HepG2 (cell line): ENCODE data around the gene TSPAN32.

Experiments
- EP300 ChIP-seq, 3 experiments: sonication (generic) in 1 of 3; formaldehyde crosslinking in 1 of 3; IDR thresholded peaks; 2 replicates each; pipeline versions ENCODE4 v1.5.1 to v1.6.1; 2011 to 2020; ENCODE audit warnings: low read depth in 2 of 3, low read length in 2 of 3, borderline replicate concordance in 1 of 3, improper control_type of control experiment in 1 of 3, mild to moderate bottlenecking in 1 of 3, missing genetic modification reagents in 1 of 3, moderate library complexity in 1 of 3
- ZNF569 ChIP-seq: sonication (generic); formaldehyde crosslinking; IDR thresholded peaks from 2 replicates; pipeline ENCODE4 v1.5.0; 2020; ENCODE audit warnings: mild to moderate bottlenecking, missing genetic modification reagents, moderate library complexity, borderline replicate concordance
- TF ChIP-seq, protein P1 (sequence below): IDR thresholded peaks from 2 replicates; pipeline ENCODE4 v1.6.1; 2012; ENCODE audit warnings: low read length, improper control_type of control experiment

- TF ChIP-seq, protein P1, sequence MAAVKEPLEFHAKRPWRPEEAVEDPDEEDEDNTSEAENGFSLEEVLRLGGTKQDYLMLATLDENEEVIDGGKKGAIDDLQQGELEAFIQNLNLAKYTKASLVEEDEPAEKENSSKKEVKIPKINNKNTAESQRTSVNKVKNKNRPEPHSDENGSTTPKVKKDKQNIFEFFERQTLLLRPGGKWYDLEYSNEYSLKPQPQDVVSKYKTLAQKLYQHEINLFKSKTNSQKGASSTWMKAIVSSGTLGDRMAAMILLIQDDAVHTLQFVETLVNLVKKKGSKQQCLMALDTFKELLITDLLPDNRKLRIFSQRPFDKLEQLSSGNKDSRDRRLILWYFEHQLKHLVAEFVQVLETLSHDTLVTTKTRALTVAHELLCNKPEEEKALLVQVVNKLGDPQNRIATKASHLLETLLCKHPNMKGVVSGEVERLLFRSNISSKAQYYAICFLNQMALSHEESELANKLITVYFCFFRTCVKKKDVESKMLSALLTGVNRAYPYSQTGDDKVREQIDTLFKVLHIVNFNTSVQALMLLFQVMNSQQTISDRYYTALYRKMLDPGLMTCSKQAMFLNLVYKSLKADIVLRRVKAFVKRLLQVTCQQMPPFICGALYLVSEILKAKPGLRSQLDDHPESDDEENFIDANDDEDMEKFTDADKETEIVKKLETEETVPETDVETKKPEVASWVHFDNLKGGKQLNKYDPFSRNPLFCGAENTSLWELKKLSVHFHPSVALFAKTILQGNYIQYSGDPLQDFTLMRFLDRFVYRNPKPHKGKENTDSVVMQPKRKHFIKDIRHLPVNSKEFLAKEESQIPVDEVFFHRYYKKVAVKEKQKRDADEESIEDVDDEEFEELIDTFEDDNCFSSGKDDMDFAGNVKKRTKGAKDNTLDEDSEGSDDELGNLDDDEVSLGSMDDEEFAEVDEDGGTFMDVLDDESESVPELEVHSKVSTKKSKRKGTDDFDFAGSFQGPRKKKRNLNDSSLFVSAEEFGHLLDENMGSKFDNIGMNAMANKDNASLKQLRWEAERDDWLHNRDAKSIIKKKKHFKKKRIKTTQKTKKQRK: no peak
- TF ChIP-seq EP300 (IDR thresholded peaks at IDR 0.05; ENCODE audit: low read depth in 2 of 2, low read length in 2 of 2) (no peak), EP300 (CRISPR knock-in tag; IDR thresholded peaks at IDR 0.05; ENCODE audit: borderline replicate concordance) (no peak), ZNF569 (CRISPR knock-in tag) (no peak)
Measured at GRCh38 chr11:2295971-2296912, 5.6 kb upstream of the TSPAN32 start.
